Testis (tissue), 2 donors: ENCODE measurements around the gene PRKAG2.

ENCODE experiments used
- CTCF ChIP-seq, 3 experiments: fragments of 450-650 bp in 2 of 3; fragments of 200-600 bp in 1 of 3; sonication (generic) in 1 of 3; IDR thresholded peaks; one replicate each; pipeline ENCODE4 v1.5.1; 2016 to 2019; ENCODE audit warnings: antibody characterized with exemption in 3 of 3, mild to moderate bottlenecking in 2 of 3, moderate library complexity in 1 of 3
- POLR2A ChIP-seq: fragments of 450-650 bp; IDR thresholded peaks from one replicate; pipeline ENCODE4 v1.6.1; 2017; ENCODE audit warnings: antibody characterized with exemption, mild to moderate bottlenecking, moderate library complexity

DNA sequence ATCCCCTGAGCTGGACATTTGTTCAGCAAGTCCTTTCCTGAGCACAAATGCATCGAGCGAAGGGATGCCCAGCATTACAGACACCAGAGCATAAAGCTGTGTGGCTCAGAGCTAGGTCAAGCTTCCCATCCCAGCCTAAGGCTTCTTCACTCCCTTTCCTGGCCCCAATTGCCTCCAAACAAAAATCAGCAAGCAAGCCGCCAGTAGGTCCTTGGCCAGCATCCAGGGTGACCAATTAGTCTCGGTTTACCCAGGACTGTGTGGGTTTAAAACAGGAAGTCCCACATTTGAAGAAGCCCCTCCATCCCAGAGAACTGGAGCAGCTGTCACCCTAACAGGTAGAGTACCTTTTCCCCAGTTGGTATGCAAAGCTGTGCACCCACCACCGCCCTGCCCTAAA is 51.2 kb downstream of the PRKAG2 start:
- TF ChIP-seq CTCF (IDR thresholded peaks at IDR 0.05) (no peak), POLR2A (no peak)
